Lower leg skin (tissue), 3 donors: ENCODE measurements around the gene EMCN.

ENCODE experiments used
- POLR2A ChIP-seq, 2 donors: fragments of 450-650 bp; IDR thresholded peaks; one replicate each; pipeline ENCODE4 v1.6.1; 2016 to 2017; ENCODE audit warnings: antibody characterized with exemption in 2 of 2, mild to moderate bottlenecking in 1 of 2, moderate library complexity in 1 of 2
- TF ChIP-seq, protein P1 (sequence below), 3 donors: fragments of 450-650 bp; IDR thresholded peaks; one replicate each; pipeline ENCODE4 v1.5.1; 2016; ENCODE audit warnings: antibody characterized with exemption in 3 of 3, mild to moderate bottlenecking in 3 of 3, moderate library complexity in 2 of 3

DNA sequence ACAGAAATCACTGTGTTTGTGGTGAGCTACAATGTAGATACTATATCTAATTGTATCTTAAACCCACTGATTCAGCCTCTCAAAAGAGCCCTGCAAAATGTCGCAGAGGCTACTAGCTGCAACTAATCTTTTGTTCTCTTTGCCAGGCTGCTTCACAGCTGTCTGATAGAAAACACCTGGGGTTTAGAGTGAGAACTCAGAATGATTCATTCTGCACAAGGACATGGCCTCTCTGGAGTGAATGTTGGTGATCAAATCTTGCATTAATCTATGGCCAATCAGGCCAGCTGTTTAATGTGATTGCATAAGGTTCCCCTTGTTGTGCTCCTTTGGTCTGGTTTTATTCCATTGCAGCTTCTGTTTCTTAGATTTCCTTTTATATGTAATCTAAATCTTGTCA is 100.3 kb downstream of the EMCN start:
- TF ChIP-seq, protein P1, sequence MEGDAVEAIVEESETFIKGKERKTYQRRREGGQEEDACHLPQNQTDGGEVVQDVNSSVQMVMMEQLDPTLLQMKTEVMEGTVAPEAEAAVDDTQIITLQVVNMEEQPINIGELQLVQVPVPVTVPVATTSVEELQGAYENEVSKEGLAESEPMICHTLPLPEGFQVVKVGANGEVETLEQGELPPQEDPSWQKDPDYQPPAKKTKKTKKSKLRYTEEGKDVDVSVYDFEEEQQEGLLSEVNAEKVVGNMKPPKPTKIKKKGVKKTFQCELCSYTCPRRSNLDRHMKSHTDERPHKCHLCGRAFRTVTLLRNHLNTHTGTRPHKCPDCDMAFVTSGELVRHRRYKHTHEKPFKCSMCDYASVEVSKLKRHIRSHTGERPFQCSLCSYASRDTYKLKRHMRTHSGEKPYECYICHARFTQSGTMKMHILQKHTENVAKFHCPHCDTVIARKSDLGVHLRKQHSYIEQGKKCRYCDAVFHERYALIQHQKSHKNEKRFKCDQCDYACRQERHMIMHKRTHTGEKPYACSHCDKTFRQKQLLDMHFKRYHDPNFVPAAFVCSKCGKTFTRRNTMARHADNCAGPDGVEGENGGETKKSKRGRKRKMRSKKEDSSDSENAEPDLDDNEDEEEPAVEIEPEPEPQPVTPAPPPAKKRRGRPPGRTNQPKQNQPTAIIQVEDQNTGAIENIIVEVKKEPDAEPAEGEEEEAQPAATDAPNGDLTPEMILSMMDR (IDR thresholded peaks at IDR 0.05), result no peak
- TF ChIP-seq POLR2A (IDR thresholded peaks at IDR 0.05), result no peak
